ENCODE data around the gene SPOCK2.

GRCh38 chr10:72114706-72115450 is 26.5 kb upstream of the SPOCK2 start:
- TF ChIP-seq, protein P1, sequence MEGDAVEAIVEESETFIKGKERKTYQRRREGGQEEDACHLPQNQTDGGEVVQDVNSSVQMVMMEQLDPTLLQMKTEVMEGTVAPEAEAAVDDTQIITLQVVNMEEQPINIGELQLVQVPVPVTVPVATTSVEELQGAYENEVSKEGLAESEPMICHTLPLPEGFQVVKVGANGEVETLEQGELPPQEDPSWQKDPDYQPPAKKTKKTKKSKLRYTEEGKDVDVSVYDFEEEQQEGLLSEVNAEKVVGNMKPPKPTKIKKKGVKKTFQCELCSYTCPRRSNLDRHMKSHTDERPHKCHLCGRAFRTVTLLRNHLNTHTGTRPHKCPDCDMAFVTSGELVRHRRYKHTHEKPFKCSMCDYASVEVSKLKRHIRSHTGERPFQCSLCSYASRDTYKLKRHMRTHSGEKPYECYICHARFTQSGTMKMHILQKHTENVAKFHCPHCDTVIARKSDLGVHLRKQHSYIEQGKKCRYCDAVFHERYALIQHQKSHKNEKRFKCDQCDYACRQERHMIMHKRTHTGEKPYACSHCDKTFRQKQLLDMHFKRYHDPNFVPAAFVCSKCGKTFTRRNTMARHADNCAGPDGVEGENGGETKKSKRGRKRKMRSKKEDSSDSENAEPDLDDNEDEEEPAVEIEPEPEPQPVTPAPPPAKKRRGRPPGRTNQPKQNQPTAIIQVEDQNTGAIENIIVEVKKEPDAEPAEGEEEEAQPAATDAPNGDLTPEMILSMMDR (optimal IDR thresholded peaks at IDR 0.05 in 1 of 3, IDR thresholded peaks at IDR 0.05 in 1 of 3, conservative IDR thresholded peaks at IDR 0.05 in 1 of 3; ENCODE audit: extremely low read depth in 1 of 3, insufficient read depth in 2 of 3, low read length in 3 of 3): no peak
- no peak for TF ChIP-seq EZH2 (IDR thresholded peaks at IDR 0.05; ENCODE audit: low read length)
